ENCODE data around the gene C1orf185.

DNA sequence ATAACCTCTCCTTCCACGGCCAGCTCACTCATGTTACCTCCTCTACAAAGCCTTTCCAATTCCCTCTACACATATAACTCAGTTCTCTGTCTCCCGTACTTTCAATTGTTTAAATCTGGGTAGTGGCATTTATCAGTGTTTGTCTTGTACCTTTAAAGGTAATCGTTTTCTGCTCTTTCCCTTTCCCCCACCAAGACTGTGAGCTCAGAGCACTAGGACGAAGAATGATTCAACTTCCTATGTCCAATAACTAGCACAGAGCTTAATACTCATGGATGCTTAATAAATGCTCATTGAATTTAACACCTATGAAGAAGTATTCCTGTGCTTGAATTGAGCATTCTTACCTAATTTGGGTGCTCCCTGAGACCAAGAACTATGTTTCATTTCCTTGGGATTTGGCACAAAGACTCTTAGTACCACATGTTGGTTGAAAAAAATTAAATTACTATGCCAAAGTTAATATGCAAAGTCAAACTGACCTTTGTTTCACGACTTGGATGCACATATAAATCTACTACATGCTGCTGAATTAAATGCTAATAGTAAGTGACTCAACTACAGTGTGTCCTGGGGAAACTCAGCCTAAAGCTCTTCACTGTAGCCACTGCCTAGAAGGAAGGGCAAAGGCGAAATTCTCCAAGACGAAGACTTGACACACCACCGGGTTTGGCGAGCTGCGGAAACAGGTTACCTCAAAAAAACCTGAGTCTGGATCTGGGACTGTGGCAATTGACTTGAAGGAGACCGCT is 30.6 kb upstream of the C1orf185 start:
- TF ChIP-seq, protein P1, sequence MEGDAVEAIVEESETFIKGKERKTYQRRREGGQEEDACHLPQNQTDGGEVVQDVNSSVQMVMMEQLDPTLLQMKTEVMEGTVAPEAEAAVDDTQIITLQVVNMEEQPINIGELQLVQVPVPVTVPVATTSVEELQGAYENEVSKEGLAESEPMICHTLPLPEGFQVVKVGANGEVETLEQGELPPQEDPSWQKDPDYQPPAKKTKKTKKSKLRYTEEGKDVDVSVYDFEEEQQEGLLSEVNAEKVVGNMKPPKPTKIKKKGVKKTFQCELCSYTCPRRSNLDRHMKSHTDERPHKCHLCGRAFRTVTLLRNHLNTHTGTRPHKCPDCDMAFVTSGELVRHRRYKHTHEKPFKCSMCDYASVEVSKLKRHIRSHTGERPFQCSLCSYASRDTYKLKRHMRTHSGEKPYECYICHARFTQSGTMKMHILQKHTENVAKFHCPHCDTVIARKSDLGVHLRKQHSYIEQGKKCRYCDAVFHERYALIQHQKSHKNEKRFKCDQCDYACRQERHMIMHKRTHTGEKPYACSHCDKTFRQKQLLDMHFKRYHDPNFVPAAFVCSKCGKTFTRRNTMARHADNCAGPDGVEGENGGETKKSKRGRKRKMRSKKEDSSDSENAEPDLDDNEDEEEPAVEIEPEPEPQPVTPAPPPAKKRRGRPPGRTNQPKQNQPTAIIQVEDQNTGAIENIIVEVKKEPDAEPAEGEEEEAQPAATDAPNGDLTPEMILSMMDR (IDR thresholded peaks at IDR 0.05), result no peak
- TF ChIP-seq POLR2AphosphoS5 (IDR thresholded peaks at IDR 0.05), result no peak
- TF ChIP-seq POLR2A (IDR thresholded peaks at IDR 0.05), result no peak
- TF ChIP-seq EP300 (IDR thresholded peaks at IDR 0.05), result no peak
